PC-9 (cell line): ENCODE results near the gene PDK4. TPM values are rescaled to one million over a fixed set of nuclear protein-coding genes. Genes with fewer than 3 reads are reported as not detected.

Experiments used
- BruUV-seq: library from RNA; stranded (reverse); fragments of 400-500 nt; replicated peaks from 2 replicates; lab custom pipeline; 2021; lab: Mats Ljungman, UMichigan
- CTCF ChIA-PET: fragments of 300-600 bp; sonication (Branson Sonifier 250); formaldehyde crosslinking; loops from one replicate; lab custom pipeline; 2022; ENCODE audit warnings: antibody characterized with exemption; lab: Charles Lee
- POLR2A ChIA-PET: fragments of 300-600 bp; sonication (Branson Sonifier 250); formaldehyde crosslinking; loops from one replicate; lab custom pipeline; 2022; ENCODE audit warnings: antibody characterized with exemption; ENCODE audit not compliant: unreplicated experiment; lab: Charles Lee
- DNase-seq, 2 experiments: peaks; one replicate each; pipeline versions ENCODE4 v3.0.0 to v3.0.0-alpha.2; 2015 to 2022; ENCODE audit warnings: mixed read lengths in 1 of 2
- H2AFZ ChIP-seq: fragments of 200-600 bp; sonication (generic); 2 replicates; pipeline ENCODE4 v1.8.1; 2017; ENCODE audit warnings: antibody characterized with exemption
- H3F3A ChIP-seq: fragments of 200-600 bp; sonication (generic); 2 replicates; pipeline ENCODE4 v1.8.1; 2017; ENCODE audit warnings: antibody characterized with exemption, mild to moderate bottlenecking, low read depth; ENCODE audit not compliant: insufficient read depth
- H3K27ac ChIP-seq: fragments of 200-600 bp; sonication (generic); 2 replicates; pipeline ENCODE4 v1.6.1; 2016; ENCODE audit warnings: mixed run types
- H3K27me3 ChIP-seq: fragments of 200-600 bp; sonication (generic); 2 replicates; pipeline ENCODE4 v1.6.1; 2016; ENCODE audit warnings: low read depth, mixed run types; ENCODE audit not compliant: insufficient read depth
- H3K36me3 ChIP-seq: fragments of 200-600 bp; sonication (generic); 2 replicates; pipeline ENCODE4 v1.6.1; 2016; ENCODE audit warnings: low read depth, mixed run types
- H3K4me1 ChIP-seq: fragments of 200-600 bp; sonication (generic); replicated peaks from 2 replicates; pipeline ENCODE4 v1.6.1; 2016; ENCODE audit warnings: mixed run types; ENCODE audit not compliant: insufficient read depth
- H3K4me2 ChIP-seq: fragments of 200-600 bp; sonication (generic); 2 replicates; pipeline ENCODE4 v1.6.1; 2017; ENCODE audit warnings: mixed run types
- H3K4me3 ChIP-seq: fragments of 200-600 bp; sonication (generic); 2 replicates; pipeline ENCODE4 v1.6.1; 2016; ENCODE audit warnings: mixed run types
- H3K79me2 ChIP-seq: fragments of 200-600 bp; sonication (generic); 2 replicates; pipeline ENCODE4 v1.6.1; 2017; ENCODE audit warnings: low read depth, mixed run types
- H3K9me2 ChIP-seq: fragments of 200-600 bp; sonication (generic); 2 replicates; pipeline ENCODE4 v1.8.1; 2017; ENCODE audit warnings: mild to moderate bottlenecking; ENCODE audit not compliant: insufficient read depth
- H3K9me3 ChIP-seq: fragments of 200-600 bp; sonication (generic); 2 replicates; pipeline ENCODE4 v1.8.1; 2016; ENCODE audit warnings: low read depth; ENCODE audit not compliant: insufficient read depth
- H4K20me1 ChIP-seq: fragments of 200-600 bp; sonication (generic); 2 replicates; pipeline ENCODE4 v1.8.1; 2017; ENCODE audit not compliant: insufficient read depth
- CTCF ChIP-seq: fragments of 200-600 bp; sonication (generic); conservative IDR thresholded peaks from 2 replicates; pipeline ENCODE4 v1.6.1; 2017; ENCODE audit warnings: mixed run types, antibody characterized with exemption, mild to moderate bottlenecking, moderate library complexity
- EZH2 ChIP-seq: fragments of 200-600 bp; sonication (generic); IDR thresholded peaks from 2 replicates; pipeline ENCODE4 v1.8.0; 2017; ENCODE audit warnings: antibody characterized with exemption, low read depth
- intact Hi-C: fragments of 100-400 bp; cut with micrococcal nuclease; formaldehyde crosslinking; loops from one replicate; pipeline ENCODE4 v1.10.0; 2022; ENCODE audit not compliant: unreplicated experiment
- total RNA-seq: library from RNA; stranded (reverse); gene quantifications from 2 replicates; pipeline ENCODE4 v1.2.3, GENCODE V29; 2021

PDK4 gene
- total RNA-seq, 1 experiment from 2014 or later = 4.8 TPM

GRCh38 chr7:95628831-95629439 lies 32.6 kb upstream of the PDK4 start:
- H4K20me1 ChIP-seq = no peaks in the 10 kb centered on the region
- ChIA-PET CTCF (no interaction called here), POLR2A (no interaction called here)
- H3K79me2 ChIP-seq = no peaks in the 10 kb centered on the region
- BruUV-seq = no TSS peak
- no peak for TF ChIP-seq CTCF
- TF ChIP-seq EZH2 = no peak
- H3F3A ChIP-seq = no peaks in the 10 kb centered on the region
- no peaks in the 10 kb centered on the region for H3K4me1 ChIP-seq
- H3K36me3 ChIP-seq = no peaks in the 10 kb centered on the region
- intact Hi-C loops = no loop called here
- no peak overlapping the region for H2AFZ ChIP-seq
- no peaks in the 10 kb centered on the region; the same call in 1 of the 2 replicates for H3K9me2 ChIP-seq
- H3K27ac ChIP-seq = no peak overlapping the region
- DNase-seq = no peak
- H3K9me3 ChIP-seq = no peaks in the 10 kb centered on the region; the same call in 1 of the 2 replicates
- no peaks in the 10 kb centered on the region for H3K27me3 ChIP-seq
- H3K4me2 ChIP-seq = no peak overlapping the region
- H3K4me3 ChIP-seq = no peak overlapping the region

DNA sequence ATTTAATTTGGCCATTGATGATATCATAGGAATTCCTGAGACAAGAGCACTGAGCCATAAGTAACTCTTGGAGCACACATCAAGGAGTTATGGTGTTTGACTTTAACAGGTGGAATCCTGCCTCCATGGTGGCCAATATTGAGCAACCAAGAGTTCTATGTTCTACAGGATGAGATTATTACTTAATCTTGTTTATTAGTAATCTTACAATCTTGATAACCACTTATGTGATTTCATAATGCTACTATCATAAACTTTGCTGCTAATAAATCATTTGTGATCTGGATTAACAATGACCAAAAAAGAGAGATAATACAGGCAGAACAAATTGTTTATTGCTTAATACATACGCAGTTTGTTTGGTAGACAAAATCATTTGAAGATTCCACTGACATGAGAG lies 27.5 kb upstream of the PDK4 start:
- Histone ChIP-seq H3K4me1 (no peaks in the 10 kb centered on the region), H3K9me2 (no peaks in the 10 kb centered on the region), H3K79me2 (no peaks in the 10 kb centered on the region), H4K20me1 (no peaks in the 10 kb centered on the region), H2AFZ (no peak overlapping the region), H3K36me3 (no peaks in the 10 kb centered on the region), H3K27me3 (no peaks in the 10 kb centered on the region), H3F3A (no peaks in the 10 kb centered on the region), H3K9me3 (no peaks in the 10 kb centered on the region; the same call in 1 of the 2 replicates), H3K4me3 (no peak overlapping the region), H3K4me2 (no peak overlapping the region), H3K27ac (no peak overlapping the region)
- DNase-seq = no peak
- BruUV-seq = no TSS peak
- ChIA-PET POLR2A (no interaction called here), CTCF (no interaction called here)
- TF ChIP-seq CTCF = no peak
- intact Hi-C loops = no loop called here

DNA sequence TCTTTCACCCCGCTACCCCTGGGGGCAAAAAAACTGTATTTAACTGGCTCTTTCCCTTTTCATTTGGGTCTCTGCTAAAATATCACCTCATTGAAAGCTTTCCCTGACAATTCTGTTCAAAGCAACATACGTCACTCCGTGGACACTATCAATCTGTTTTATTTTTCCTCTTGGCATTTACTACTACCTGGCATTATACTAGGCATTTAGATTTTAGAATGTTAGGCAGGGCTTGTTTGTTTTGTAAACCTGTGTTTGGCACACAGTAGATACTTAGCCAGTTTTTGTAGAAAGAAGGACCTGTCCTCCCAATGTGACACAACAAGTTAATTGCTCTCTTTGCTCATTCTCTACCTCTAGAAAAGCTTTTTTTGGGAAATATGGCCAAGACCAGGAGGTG lies 26.5 kb upstream of the PDK4 start:
- no peak for DNase-seq
- Histone ChIP-seq H3K9me3 (no peaks in the 10 kb centered on the region; the same call in 1 of the 2 replicates), H3F3A (no peaks in the 10 kb centered on the region), H3K27me3 (no peaks in the 10 kb centered on the region), H3K27ac (no peak overlapping the region), H4K20me1 (no peaks in the 10 kb centered on the region), H3K36me3 (no peaks in the 10 kb centered on the region), H2AFZ (no peak overlapping the region), H3K4me1 (no peaks in the 10 kb centered on the region), H3K79me2 (no peaks in the 10 kb centered on the region), H3K4me3 (no peak overlapping the region), H3K9me2 (no peaks in the 10 kb centered on the region), H3K4me2 (no peak overlapping the region)
- ChIA-PET CTCF (interaction anchor here (0.6 kb wide), 1 partner anchor 17 kb away, joined by 3 read pairs; no protein-coding TSS in a partner anchor), POLR2A (no interaction called here)
- TF ChIP-seq EZH2 (no peak), CTCF (no peak)
- BruUV-seq = no TSS peak
- intact Hi-C loops = no loop called here
